Adrenal gland (tissue), 5 donors: ENCODE measurements around the gene TRMT11.

Source experiments
- POLR2A ChIP-seq, 2 donors: fragments of 450-650 bp; IDR thresholded peaks; one replicate each; pipeline ENCODE4 v1.6.1; 2017; ENCODE audit warnings: antibody characterized with exemption in 2 of 2, mild to moderate bottlenecking in 2 of 2, moderate library complexity in 1 of 2
- TF ChIP-seq, protein P1 (sequence below), 6 experiments: fragments of 450-650 bp in 4 of 6; fragments of 200-600 bp in 2 of 6; sonication (generic) in 1 of 6; IDR thresholded peaks; 1 replicate in 5 of 6; 2 replicates in 1 of 6; pipeline versions ENCODE4 v1.5.1 to v1.8.0; 2016 to 2021; ENCODE audit warnings: antibody characterized with exemption in 6 of 6, mild to moderate bottlenecking in 2 of 6, moderate library complexity in 1 of 6
- donor health status: DM: no; HTN: no; CAD: no.

DNA sequence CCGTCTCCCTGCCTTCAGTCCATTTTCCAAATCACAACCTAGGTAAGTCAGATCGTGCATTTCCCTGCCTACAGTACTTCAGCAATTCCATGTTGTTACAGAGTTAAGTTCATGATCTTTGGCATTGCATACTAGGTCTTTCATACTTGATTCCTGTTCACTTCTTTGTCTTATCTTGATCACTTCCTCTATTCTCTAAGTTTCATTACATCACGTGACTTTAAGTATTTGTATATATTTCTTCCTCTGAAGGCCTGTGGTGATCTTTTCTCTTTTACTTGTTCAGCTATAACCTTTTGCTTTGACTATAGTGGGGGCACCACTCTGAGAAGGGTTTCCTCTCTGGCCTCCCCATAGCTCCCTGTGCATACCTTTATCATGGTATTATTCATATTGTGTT, 100.2 kb downstream of the TRMT11 start:
- TF ChIP-seq, protein P1, sequence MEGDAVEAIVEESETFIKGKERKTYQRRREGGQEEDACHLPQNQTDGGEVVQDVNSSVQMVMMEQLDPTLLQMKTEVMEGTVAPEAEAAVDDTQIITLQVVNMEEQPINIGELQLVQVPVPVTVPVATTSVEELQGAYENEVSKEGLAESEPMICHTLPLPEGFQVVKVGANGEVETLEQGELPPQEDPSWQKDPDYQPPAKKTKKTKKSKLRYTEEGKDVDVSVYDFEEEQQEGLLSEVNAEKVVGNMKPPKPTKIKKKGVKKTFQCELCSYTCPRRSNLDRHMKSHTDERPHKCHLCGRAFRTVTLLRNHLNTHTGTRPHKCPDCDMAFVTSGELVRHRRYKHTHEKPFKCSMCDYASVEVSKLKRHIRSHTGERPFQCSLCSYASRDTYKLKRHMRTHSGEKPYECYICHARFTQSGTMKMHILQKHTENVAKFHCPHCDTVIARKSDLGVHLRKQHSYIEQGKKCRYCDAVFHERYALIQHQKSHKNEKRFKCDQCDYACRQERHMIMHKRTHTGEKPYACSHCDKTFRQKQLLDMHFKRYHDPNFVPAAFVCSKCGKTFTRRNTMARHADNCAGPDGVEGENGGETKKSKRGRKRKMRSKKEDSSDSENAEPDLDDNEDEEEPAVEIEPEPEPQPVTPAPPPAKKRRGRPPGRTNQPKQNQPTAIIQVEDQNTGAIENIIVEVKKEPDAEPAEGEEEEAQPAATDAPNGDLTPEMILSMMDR (IDR thresholded peaks at IDR 0.05): no peak
- TF ChIP-seq POLR2A (IDR thresholded peaks at IDR 0.05): no peak
